HK-2 (cell line): ENCODE results near the gene BEGAIN.
A peak's percentile ranks its signal among the peaks of the same experiment; 100 is the strongest.

Experiments used
- DNase-seq: peaks from one replicate; pipeline ENCODE4 v3.0.0-alpha.2; 2018; ENCODE audit not compliant: unreplicated experiment

Gene BEGAIN

DNA sequence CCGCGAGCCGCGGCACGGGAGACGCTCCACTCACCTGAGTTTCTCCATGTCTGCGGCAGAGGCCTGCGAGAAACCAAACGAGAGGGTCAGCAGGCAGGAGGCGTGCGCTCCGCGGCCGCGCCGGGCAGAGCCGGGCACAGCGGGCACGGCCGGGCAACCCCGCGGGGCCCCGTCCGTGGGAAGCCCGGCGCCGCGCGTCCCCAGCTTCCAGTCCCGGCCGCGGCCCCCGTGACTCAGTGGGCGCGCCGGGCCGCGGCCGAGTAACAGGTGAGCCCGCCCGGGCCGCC is 19.4 kb downstream of the BEGAIN start:
- no peak for DNase-seq

DNA sequence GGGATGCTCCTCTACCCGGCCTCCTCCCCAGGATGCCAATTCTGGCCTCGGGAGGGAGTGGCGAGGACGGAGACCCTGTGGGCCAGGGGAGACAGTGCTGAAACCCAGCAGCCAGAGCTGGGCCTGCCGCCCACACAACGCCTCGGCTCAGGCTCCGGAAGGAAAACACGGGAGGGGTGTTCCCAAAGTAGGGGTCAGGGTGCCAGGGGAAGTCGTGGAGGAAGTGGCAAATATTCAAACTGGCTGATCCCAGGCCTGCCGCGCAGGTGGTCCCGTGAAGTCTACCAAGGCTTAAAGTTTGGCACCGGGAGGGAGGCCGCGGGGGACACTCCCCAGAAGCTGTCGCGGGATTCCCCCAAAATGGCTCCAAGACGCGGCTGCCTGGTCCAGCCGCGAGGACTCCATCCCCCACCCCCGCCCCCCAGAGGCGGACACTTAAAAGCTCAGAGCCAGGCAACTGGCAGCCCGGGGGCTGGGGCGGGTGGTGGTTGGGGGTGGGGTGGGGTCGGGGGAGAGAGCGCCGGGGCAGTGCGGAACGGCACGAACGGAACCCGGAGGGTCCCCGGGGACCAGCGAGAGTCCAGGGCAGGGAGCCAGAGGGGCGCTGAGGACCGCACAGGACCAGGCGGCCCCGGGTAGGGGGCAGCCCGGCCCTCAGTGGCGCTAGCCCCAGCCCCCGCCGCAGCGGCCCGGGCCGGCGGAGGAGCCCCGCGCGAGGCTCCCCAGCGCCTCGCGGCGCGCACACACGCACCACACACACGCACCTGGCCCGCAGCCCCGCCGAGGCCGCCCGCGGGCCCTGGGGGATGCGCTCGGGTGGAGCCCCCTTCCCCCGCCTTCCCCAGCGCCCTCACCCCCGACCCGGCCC is 20.0 kb downstream of the BEGAIN start:
- no peak for DNase-seq

DNA sequence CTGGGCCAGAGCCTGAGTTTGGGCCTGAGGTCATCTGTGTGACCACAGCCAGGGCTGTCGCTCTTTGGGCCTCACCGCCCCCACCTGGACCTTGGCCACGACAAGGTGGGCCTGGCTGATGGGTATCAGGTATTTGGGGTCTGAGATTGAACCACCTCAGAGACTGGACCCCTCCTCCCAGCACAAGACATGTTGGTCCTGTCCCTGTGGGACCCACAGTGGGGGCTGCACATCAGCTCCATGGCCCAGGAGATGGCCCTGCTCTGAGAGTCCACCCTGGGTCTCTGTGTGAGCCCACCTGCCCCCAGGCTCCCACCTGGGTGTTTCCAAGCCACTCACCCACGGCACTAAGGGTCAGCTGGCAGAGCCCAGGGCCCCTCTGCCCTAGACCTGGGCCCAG is 20.6 kb downstream of the BEGAIN start:
- DNase-seq = no peak

DNA sequence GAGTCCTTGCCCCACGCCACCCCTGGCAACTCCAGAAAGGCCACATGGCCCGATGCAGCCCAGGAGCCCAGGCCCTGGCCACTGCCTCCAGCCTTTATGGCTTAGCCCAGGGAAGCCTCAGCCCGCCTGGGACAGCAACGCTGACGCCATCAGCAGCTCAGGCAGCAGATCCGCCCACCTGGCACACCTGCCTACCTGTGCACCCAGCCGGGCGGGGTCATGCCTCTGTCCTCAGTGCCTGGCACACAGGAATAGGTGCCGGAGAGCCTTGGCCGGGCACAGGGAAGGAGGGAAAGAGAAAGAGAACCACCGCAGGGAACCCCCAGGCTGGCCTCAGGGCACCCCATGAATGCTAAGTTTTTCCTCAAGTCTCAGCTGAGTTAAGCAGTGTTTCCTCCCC is 21.1 kb downstream of the BEGAIN start:
- no peak for DNase-seq

DNA sequence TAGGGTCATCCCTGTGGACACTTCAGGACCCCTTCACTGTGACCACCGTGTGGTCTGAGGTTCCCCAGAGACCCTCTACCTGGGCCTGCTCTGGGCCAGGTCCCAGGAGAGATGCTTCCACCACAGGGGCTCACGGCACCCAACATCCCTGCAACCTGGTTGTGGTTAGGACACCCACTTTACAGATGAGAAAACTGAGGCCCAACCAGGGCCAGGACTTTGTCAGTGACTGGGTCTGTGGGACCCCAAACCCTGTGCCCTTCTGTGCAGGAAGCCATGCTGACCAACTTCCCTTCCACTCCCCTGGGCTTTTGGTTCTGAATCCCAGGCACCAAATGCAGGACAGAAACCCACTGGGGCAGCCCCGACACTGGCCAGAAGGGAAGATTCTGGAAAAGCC is 21.6 kb downstream of the BEGAIN start:
- no peak for DNase-seq

DNA sequence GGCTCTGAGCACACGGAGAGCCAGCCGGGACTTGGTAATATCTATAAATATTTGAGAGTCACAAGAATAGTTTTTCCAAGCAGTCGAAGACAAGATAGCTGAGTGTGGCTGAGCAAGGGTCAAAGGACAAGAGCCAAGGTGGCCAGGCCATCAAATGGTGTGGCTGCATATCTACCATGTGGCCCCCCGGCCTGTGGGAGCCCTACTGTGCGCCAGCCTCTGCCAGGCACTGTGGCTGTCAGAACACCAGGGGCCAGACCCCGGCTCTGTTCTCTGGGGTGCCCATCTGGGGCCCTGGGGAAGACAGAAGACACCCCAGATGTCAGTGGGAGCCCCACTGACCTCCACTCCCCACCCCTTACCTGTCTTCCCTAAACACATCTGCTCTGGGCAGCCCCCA is 22.7 kb downstream of the BEGAIN start:
- DNase-seq = no peak

DNA sequence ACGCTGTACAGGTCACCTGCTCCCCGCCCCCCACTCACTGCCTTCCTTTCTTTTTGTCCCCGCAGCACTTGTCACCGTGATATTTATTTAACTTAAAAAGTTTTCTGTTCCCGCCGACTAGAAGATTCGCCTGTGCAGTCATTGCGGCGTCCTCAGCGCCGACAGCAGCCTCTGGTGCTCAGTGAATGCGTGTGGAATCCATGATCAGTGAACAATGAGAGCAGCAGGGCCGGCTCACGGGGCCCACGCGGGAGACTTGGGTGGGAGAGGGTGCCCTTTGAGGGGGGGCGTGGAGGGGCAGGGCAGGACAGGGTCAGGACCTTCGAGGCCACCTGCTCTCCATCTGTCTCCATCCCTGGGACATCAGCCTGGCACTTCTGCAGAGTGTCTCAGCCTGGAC is 24.5 kb downstream of the BEGAIN start:
- no peak for DNase-seq

DNA sequence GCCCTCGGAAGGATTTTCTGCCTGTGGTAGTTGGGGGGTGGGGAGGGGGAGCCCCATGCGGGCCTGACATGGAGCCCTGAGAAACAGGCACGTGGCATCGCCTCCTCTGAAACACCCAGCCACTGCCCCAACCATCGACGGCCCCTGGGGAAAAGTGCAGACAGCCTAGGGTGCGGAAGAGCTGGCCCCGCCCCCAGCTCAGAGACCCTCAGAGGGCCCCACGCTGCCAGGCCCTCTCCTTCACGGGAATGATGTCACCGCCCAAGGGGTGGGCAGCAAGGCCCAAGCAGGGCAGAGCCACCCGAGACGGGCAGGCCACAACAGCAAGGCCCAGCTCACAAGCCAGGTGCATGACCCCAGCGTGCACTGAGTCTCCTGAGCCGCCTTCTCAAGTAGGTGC is 26.2 kb downstream of the BEGAIN start:
- no peak for DNase-seq

DNA sequence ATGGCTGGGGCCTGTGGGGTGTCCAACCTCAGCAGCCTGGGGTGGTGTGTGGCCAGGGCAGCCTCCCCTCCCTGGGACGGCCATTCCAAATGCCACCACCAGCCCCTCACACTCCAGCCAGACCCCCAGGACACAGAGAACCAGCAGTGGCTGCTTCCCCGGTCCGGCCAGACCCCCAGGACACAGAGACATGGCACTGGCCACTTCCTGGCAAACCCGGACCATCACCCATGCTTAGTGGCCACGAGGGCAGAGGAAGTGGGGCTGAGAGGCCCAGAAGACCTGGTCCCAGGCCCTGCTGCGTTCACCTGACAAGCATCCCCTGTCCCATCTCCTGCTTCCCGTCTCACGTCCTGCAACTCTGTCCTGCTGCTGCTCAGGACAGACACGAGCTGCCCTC is 26.7 kb downstream of the BEGAIN start:
- no peak for DNase-seq

DNA sequence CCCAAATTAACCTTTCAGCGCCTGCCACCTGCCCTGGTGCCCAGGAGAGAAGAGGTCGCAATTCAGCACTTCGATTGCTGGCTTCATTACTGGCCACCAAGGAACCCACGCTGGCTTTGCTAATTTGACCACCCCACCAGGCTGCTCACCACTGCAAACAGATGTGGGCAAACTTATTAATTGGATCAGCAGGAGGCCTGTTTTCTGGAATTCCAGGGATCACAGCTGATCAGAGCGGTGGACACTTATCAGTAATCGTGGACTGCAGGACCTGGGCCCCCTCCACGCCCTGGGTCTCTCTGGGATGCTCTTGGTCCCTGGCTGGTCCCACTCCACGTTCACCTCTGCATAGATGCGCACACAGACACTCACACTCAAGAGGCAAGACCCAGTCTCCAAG is 27.8 kb downstream of the BEGAIN start:
- DNase-seq = no peak

DNA sequence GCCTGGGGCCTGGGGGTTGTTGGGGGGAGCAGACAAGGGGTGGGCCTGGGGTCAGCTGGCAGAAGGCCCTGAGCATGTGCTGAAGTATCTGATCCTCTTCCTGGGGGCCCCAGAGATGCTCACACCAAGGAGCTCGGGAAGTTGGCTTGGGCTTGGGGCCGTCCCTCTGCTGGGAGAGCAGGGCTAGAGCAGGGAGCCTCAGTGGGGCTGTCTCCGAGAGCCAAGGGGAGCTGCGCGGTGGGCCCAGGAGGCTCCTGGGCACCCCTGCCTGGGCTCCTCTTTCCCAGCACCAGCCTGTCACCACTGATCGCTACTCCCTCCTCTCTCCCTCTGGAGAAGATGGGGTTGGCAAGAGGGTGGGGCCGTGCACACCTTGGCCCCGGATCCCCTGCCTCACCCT is 28.3 kb downstream of the BEGAIN start:
- DNase-seq = no peak

DNA sequence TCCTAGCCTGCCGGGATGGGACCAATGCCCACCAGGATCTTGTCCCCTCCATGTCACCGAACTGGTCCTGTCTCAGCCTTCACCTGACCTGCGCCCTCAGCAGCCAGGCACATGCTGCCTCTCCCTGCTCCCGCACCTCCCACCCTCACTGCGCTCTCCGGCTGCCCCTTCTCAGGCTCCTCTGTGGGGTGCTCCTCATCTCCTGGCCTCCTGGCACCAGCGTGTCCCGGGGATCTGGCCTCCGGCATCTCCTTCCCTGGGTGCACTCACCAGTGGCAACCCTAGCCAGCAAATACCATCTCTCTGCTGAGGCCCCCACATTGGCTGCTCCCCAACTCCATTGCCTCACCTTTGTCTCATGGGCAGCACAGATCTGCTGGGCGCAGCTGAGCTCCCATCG is 29.0 kb downstream of the BEGAIN start:
- no peak for DNase-seq

DNA sequence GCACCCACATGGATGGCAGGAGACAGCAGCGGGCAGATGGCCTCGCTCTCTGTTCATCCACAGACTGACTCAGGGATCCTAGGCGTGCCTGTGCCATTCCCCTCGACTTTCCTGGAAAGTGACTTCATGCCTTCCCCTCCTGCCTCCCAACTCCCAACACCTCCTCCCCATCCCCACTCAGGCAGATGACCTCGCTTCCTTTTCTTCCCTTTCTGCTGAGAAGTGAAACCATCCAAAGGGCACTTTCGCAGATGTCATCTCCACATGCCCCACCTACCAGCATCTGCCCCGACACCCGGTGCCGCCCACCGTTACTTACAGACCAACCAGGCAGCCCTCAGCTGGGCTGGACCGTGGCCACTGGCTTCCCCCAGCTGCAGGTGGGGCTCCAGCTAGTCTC is 29.6 kb downstream of the BEGAIN start:
- DNase-seq = peak; percentile 23

DNA sequence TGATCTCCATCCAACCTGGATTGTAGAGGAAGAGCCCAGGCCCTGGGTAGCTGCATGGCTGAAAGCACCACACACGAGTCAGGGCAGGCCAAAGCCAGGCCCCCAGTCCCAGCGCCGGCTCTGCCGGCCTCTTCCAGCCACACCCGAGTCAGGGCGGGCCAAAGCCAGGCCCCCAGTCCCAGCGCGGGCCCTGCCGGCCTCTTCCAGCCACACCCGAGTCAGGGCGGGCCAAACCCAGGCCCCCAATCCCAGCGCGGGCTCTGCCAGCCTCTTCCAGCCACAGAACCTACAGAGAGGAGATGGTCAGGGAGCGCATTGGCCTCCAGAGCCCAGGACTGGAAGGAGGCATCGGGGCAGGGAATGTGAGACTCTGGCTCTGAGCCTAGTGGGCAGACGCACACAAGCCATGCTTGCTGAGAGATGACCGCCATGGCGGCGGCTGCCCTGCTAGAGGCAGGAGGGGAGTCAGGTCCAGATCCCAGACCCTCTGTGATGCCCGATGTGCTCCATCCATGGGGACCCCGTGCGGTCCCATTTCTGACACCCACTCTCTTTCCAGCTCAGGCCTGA is 30.2 kb downstream of the BEGAIN start:
- DNase-seq = no peak

DNA sequence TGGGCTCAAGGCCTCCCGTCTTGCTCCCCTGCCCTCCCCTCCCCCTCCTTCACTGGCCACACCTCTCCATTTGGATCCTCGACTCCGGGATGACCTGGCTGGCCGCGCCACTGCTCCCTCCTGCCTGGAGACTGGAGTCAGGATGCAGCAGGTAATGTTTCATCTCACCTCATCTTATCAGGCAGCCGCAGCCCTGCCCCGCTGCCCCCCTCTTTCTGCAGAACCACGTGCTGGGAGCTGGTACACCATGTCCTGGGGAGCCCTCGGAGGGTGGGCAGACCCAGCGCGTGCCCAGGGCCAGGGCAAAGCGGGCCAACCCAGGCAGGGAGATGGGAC is 31.1 kb downstream of the BEGAIN start:
- no peak for DNase-seq

DNA sequence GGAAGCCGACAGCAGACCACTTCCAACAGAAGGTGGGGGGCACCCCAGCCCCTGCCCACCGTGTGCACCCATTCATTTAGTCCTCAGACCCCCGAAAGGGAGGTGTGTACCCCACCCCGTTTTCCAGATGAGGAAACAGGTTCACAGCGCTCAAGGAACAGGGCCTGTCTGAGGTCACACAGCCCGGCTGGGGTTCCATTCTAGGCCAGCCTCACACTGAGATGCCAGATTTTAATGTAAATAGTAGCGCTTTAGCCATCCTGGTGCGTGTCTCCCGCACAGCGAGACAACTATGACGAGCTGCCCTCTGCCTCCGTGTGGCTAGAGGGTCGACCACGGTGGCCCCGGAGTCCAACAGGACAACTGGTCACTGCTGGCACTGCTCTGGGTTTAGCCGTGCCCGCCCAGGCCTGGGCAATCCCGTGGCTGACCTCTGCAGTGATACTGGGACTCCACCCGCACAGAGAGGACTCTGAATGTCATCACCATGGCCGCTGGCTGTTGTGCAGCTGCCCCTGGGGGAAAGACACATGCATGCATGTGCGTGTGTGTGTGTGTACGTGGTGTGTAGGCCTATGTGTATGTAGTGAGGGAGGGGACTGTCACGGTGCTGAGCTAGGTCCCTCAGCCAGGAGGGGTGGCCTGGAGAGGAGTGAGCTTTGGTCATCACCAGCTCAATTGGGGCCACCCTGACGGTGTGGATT is 31.6 kb downstream of the BEGAIN start:
- no peak for DNase-seq

DNA sequence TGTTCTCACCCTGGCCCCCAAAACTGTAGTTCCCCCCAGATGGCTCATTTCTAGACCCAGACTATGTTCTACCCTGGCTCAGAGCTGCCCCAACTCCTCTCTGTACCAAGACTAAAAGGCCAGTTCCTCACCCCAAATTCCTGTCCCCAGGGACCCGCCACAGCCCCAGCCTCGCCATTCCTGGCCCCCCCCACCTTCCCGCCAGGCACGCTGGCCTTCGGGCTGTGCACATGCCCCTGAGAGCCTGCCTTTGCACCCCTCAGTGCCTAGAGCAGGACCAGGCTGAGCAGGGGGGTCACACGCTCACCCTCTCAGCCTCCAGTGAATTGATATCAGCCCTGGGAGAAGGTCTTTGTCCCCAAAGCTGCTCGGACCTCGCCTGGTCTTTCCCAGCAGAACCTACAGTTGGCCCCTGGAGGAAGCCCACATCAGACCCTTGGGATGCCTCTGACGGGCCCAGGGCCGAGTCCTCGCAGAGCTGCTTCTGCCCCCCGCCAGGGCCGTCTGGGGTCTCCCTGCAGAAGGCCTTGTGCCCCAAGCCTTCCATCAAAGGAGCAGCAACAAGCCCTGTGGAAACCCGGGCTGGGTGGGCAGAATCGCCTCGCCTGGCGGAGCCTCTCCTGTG is 32.4 kb downstream of the BEGAIN start:
- DNase-seq = no peak

DNA sequence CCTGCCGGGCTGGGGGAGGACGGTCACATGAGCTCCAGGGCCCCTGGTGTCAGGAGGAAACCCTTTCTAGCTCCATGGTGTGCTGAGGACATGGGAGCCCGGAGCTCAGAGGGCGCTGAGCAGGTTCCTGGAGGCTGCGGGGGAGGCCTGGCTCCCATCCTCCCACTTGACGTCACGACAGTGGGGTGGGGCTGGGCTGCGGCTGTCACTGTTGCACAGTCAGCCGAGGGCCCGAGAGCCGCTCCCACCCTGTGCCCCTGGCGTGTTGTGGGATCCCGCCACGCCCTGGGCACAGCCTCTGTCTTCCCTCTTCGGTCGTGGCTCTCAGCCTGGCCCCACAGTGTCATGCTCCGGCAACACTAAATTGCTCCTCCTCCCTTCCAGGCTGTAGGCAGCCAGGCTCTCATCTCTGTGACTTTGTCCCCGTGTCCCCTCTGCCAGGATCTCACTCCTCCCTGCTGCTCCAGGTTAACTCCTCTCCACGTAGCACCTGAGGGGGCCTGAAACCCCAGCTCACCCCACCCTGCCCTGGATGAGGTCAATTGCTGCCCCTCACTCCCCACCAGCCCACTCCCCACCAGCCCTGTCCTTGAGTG is 33.0 kb downstream of the BEGAIN start:
- DNase-seq = no peak

DNA sequence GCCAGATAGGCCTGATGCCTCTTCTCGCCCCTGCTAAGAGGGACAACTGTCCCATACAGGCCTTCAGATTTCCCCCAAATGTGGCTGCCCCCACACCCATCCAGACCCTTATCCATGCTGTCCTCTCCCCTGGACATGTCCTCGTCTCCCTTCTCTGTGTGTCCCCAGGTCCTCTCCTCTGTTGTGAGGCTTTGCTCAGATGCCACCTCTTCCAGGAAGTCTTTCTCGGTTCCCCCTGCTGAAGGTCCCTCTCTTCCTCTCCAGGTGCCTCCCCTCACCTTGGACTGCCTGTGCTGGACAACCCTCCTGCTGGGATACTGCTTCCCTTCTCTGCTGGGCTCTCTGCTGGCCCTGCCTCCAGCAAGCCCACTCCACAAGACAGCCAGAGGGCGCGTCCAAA is 33.7 kb downstream of the BEGAIN start:
- no peak for DNase-seq

DNA sequence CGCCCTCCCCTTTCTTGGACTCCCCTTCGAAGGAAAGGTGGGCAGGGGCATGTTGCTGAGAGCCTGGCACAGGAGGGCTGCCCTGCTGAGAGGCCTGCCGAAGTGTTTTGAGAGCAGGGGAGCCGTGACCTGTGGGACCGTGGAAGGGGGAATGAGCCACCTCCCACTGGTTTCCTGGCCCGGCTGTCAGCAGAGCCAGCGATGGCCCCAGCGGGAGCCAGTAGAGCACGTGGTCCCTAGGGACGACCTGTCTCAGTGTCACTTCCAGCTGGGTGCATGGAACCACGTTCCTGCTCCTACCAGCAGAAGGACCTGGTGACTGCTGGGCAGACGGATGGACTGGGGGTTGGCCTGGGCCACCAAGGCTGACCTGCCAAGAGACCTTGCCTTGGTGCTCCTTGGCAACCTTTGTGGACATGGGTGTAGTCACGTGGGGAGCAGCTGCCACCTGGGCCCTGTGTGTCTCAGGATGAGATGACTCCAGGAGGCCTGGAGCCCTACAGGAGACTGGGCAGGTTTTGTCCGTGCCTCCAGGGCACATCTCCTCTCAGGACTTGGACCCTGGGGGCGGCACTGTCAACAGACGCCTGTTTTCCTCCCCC is 34.6 kb downstream of the BEGAIN start:
- no peak for DNase-seq

DNA sequence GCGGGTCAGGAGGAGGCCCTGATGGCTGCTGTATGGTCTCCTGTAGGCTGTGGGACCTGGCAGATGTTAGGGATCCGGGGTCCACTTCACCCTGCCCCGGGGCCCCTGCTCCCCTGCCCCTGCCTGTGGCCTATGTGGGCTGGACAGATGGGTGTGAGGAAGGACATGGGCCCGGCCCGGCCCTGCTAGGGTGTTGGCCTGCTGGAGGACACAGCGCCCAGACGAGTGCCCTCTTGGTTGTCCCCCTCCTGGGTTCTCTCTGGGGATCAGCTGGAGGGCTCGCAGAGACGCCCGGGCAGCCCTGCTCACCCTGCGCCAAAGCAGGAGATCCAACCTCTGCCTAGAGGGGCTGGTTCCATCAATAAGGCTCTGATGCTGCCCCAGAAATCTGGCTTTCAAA is 36.2 kb downstream of the BEGAIN start:
- no peak for DNase-seq
